Small intestine (tissue), 7 donors: Measurements from ENCODE around the gene ARPC2. TPM values are rescaled to one million over a fixed set of nuclear protein-coding genes. Genes with fewer than 3 reads are reported as not detected.

ENCODE experiments used
- DNase-seq, 2 donors: peaks; one replicate each; pipeline versions ENCODE4 v3.0.0 to v3.0.0-alpha.2; 2013
- FAIRE-seq: peaks from 2 replicates; lab custom pipeline; 2012; peaks lifted over from hg19 to GRCh38; lab: Jason Lieb, UNC
- H3K27ac ChIP-seq, 3 donors: one replicate each; pipeline ENCODE4 v1.5.1; 2013; ENCODE audit warnings: low read length in 2 of 3, mild to moderate bottlenecking in 2 of 3, control low read depth in 1 of 3, inconsistent platforms in 1 of 3, low read depth in 1 of 3, moderate library complexity in 1 of 3
- H3K27me3 ChIP-seq, 3 donors: one replicate each; pipeline ENCODE4 v1.6.1; 2013; ENCODE audit warnings: low read length in 3 of 3, inconsistent platforms in 1 of 3; ENCODE audit not compliant: control insufficient read depth in 3 of 3, insufficient read depth in 3 of 3
- H3K36me3 ChIP-seq, 3 donors: one replicate each; pipeline ENCODE4 v1.6.1; 2013; ENCODE audit warnings: low read length in 3 of 3, inconsistent platforms in 1 of 3, low read depth in 1 of 3, mild to moderate bottlenecking in 1 of 3, moderate library complexity in 1 of 3; ENCODE audit not compliant: control insufficient read depth in 3 of 3, insufficient read depth in 2 of 3
- H3K4me1 ChIP-seq, 3 donors: one replicate each; pipeline ENCODE4 v1.6.1; 2013; ENCODE audit warnings: low read length in 2 of 3, inconsistent platforms in 1 of 3, low read depth in 1 of 3, mild to moderate bottlenecking in 1 of 3, moderate library complexity in 1 of 3; ENCODE audit not compliant: control insufficient read depth in 3 of 3, insufficient read depth in 2 of 3
- H3K4me3 ChIP-seq, 3 donors: one replicate each; pipeline ENCODE4 v1.5.1; 2013; ENCODE audit warnings: low read length in 3 of 3, control low read depth in 1 of 3, inconsistent platforms in 1 of 3, low read depth in 1 of 3, mild to moderate bottlenecking in 1 of 3, moderate library complexity in 1 of 3
- H3K9me3 ChIP-seq, 2 donors: one replicate each; pipeline ENCODE4 v1.6.1; 2013; ENCODE audit warnings: low read depth in 1 of 2, low read length in 1 of 2; ENCODE audit not compliant: control insufficient read depth in 2 of 2, insufficient read depth in 1 of 2
- WGBS, 3 donors: extraction: QIAGEN DNeasy Blood & Tissue Kit; methylation state at CpG; one replicate each; pipeline ENCODE4 v1.1.7; 2013; 5-methylcytosine and 5-hydroxymethylcytosine counted together
- polyA plus RNA-seq, 4 donors: library from polyadenylated mRNA; stranded (reverse) in 3 of 4; unstranded in 1 of 4; fragments of 200-250 nt in 3 of 4; fragments of 120-200 nt in 1 of 4; gene quantifications; one replicate each; pipeline versions ENCODE4 v1.2.1 to v1.2.3, GENCODE V29; 2013
- donor health status: healthy with polysubstance abuse.
- donor health status: control.
- donor health status: control.
- donor health status: Bipolar disorder and iron deficiency.
- donor health status: healthy.

Gene ARPC2
- polyA plus RNA-seq, 4 donors, result 242 to 300 (median 270) TPM

DNA sequence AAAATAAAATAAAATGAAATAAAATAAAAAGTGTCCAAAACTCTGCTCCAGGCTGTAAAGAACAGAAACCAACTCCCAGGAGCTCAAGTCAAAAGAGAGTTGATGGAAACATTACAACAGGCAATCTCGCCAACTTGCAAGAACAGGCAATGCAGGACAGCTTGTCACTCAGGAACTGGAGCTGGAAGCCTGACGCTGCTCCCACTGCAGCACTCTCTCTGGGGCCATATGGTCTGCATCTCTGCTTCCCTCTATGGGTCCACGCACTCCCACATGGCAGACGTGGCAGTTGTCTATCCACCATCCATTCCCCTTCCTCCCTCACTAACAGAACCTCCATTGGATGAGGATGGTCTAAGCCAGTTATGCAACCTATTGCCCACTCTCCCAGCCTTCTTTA is 23.3 kb upstream of the ARPC2 start:
- no peaks in the 10 kb centered on the region for H3K27me3 ChIP-seq
- no peak overlapping the region for H3K27ac ChIP-seq

DNA sequence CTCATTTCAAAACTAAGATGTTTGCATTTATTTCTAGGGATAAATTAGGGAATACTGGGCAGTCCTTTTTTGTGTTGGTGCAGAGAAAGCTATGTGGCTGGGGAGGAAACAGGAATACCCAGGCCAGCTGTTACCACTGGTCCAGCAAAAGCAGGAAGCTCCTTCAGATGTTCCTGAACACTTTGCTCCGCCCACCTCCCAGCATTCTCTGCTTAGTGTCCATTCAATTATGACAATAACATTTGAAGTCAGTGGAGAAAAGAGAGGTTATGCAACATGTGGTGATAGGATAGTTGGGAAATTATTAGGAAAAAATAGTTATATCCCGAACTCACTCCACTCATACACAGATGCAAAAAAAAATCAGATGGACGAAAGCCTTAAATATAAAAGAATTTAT is 22.1 kb upstream of the ARPC2 start:
- Histone ChIP-seq H3K27me3 (no peaks in the 10 kb centered on the region), H3K36me3 (no peaks in the 10 kb centered on the region), H3K4me1 (no peaks in the 10 kb centered on the region), H3K4me3 (no peak overlapping the region), H3K27ac (no peak overlapping the region), H3K9me3 (no peaks in the 10 kb centered on the region)
- WGBS, 3 donors, result 90 to 93% (median 91%) methylated on average over 3 of the region's 3 CpGs
- no peak for FAIRE-seq
- no peak for DNase-seq

More for the DNA sequence above, 23.3 kb upstream of the ARPC2 start:
- no peaks in the 10 kb centered on the region for H3K4me1 ChIP-seq
- H3K36me3 ChIP-seq, result no peaks in the 10 kb centered on the region
- H3K4me3 ChIP-seq, result no peak overlapping the region
- DNase-seq (no peak), FAIRE-seq (no peak)
- 84 to 90% (median 90%) methylated on average over 4 of the region's 4 CpGs for WGBS, 3 donors
- H3K9me3 ChIP-seq, result no peaks in the 10 kb centered on the region

DNA sequence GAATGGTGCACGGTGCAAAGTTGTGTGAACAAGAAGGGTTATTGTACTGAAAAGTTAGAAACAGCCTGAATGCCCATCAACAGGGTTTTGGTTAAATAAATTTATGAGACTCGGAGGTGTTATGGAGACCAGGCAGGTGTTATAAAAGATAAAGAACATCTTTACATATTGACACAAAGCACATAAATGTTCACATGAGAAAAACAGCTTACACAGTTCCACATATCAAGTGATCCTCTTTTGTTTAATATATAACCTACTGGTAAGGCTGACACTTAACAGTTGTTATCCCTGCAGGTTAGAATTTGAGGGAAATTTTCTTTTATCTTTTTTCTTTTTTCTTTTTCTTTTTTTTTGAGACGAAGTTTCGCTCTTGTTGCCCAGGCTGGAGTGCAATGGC is 20.0 kb upstream of the ARPC2 start:
- Histone ChIP-seq H3K27me3 (no peaks in the 10 kb centered on the region), H3K27ac (no peak overlapping the region), H3K4me3 (no peak overlapping the region), H3K4me1 (no peaks in the 10 kb centered on the region), H3K36me3 (no peaks in the 10 kb centered on the region), H3K9me3 (no peaks in the 10 kb centered on the region)
- FAIRE-seq (no peak), DNase-seq (no peak)
- 63 to 75% (median 73%) methylated on average over 4 of the region's 4 CpGs for WGBS, 3 donors

DNA sequence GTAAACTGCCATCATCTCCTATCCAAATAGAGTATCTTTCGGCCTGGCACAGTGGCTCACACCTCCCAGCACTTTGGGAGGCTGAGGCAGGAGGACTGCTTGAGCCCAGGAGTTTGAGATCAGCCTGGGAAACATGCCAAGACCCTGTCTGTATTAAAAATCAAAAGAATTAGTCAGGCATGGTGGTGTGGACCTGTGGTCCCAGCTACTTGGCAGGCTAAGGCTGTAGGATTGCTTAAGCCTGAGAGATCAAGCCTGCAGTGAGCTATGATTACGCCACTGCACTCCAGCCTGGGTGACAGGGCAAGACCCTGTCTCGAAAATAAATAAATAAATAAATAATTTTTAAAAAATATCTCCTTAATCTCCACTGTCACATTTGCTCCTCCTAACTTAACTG is 14.7 kb upstream of the ARPC2 start:
- Histone ChIP-seq H3K4me1 (no peaks in the 10 kb centered on the region), H3K27me3 (no peaks in the 10 kb centered on the region), H3K9me3 (no peaks in the 10 kb centered on the region), H3K27ac (no peak overlapping the region), H3K4me3 (no peak overlapping the region), H3K36me3 (no peaks in the 10 kb centered on the region)
- WGBS, 3 donors, result 86 to 92% (median 86%) methylated on average over 3 of the region's 3 CpGs
- FAIRE-seq (no peak), DNase-seq (no peak)

DNA sequence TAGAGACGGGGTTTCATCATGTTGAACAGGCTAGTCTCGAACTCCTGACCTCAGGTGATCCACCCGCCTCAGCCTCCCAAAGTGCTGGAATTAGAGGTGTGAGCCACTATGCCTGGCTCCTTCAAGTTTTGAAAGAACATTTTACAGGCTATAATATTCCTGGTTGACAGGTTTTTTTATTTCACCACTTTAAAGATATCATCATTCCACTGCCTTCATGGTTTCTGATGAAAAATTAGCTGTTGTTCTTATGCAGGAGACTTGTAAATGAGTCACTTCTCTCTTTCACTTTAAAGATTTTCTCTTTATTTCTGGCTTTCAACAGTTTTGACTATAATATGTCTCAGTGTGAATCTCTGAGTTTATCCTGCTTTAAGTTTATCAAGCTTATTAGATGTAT is 7.9 kb upstream of the ARPC2 start:
- H3K36me3 ChIP-seq, result no peaks in the 10 kb centered on the region
- H3K9me3 ChIP-seq, result peaks cover 0 to 5% of the 10 kb centered on the region in 2 donors
- H3K4me3 ChIP-seq, result no peak overlapping the region
- FAIRE-seq (no peak), DNase-seq (no peak)
- WGBS, 3 donors, result 95 to 99% (median 98%) methylated on average over 3 of the region's 3 CpGs
- H3K27ac ChIP-seq, result no peak overlapping the region
- no peaks in the 10 kb centered on the region for H3K27me3 ChIP-seq
- H3K4me1 ChIP-seq, result no peaks in the 10 kb centered on the region

DNA sequence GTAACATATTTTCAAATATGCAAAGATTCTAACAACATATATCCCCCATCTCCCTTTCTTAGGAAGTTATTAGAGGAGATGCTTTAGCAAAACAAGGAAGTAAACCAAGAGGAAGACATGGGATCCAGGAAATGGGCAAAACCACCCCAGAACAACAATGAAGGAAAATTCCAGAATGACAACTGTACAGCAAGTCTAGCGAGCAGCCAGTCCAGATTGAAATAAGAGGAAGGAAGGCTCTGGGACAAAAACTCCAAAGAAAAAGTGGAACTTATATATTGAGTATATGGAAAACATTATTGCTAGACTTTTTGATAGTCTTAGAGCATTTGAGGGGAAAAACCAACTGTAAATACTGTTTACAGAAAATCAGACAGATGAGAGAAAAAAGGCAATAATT is 2.9 kb upstream of the ARPC2 start:
- Histone ChIP-seq H3K27ac (no peak overlapping the region), H3K27me3 (no peaks in the 10 kb centered on the region), H3K36me3 (no peaks in the 10 kb centered on the region), H3K4me3 (no peak overlapping the region), H3K9me3 (no peaks in the 10 kb centered on the region), H3K4me1 (peaks cover 3 to 15% (median 3%) of the 10 kb centered on the region in 3 donors)
- DNase-seq (no peak), FAIRE-seq (no peak)
- WGBS, 3 donors, result 87 to 100% (median 91%) methylated on average over 1 of the region's 1 CpG

DNA sequence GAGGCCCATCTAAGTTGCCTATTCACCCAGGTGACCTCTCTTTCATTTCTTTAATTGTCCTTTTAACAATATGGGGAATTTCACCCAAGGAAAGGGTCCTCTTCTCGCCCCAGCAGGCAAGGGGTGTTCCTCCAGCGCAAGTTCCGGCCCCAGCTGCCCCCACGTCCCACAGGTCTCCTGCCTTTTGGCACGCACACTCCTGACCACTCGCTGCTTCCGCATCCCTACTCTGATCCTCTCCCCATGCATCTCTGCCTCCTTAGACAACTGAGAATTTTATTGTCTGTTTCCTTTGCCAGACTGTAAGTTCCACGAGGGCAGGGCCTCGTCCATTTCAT is 684 bp upstream of the ARPC2 start:
- H3K27ac ChIP-seq, result peak overlapping the region; percentile 69 to 95 (median 91)
- FAIRE-seq (no peak), DNase-seq (no peak)
- H3K27me3 ChIP-seq, result no peaks in the 10 kb centered on the region
- H3K9me3 ChIP-seq, result no peaks in the 10 kb centered on the region
- H3K4me1 ChIP-seq, result peaks cover 3 to 27% (median 13%) of the 10 kb centered on the region in 3 donors
- H3K4me3 ChIP-seq, result peak overlapping the region; percentile 53 to 99 (median 68)
- 54 to 79% (median 71%) methylated on average over 9 of the region's 9 CpGs for WGBS, 3 donors
- H3K36me3 ChIP-seq, result peaks cover 0 to 2% (median 2%) of the 10 kb centered on the region in 3 donors

DNA sequence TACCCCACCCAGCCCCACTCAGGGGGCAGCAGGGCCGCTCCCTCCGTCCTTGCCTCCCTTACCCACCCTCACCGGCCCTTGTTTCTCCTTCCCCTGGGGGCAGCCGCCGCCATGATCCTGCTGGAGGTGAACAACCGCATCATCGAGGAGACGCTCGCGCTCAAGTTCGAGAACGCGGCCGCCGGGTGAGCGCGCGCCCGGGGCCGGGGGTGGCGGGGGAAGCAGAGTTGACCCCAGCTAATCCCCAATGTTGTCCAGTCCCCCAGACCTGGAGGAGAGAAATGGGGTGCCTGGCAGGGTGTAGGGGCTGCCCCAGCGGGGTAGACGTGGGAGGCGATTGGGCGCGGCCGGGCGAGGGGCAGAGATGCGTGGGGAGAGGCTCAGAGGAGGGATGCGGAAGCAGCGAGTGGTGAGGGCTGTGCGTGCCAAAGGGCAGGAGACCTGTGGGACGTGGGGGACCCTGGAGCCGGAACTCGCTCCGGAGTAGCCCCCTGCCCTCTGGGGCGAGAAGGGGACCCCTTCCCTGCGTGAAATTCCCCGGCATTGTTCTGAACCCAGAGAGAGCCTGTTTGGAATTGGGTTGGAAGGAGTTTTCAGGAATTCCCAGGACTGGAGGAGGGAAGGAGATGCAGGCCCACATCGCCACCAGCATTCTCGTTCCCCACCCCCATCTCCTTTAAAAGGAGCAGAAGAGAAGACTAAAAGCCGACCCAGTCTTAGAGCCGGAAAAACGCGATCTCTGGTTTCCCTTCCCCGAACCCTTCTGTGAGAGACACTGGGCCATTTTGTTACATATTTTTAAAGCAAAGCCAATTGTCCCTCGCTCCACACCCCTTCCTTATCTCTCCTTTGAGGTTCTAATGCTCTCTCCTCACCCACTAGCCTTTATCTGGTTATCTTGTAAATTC is 625 bp downstream of the ARPC2 start:
- WGBS, 3 donors, result 0 to 1% (median 0%) methylated on average over 42 to 47 of the region's 47 CpGs
- peak; percentile 73 to 83 for DNase-seq

More for the DNA sequence above, 625 bp downstream of the ARPC2 start:
- no peak for FAIRE-seq
- peaks cover 3 to 34% (median 16%) of the 10 kb centered on the region in 3 donors for H3K4me1 ChIP-seq
- H3K27me3 ChIP-seq, result no peaks in the 10 kb centered on the region
- peak overlapping the region; percentile 68 to 99 (median 97) for H3K4me3 ChIP-seq
- H3K36me3 ChIP-seq, result peaks cover 0 to 2% (median 2%) of the 10 kb centered on the region in 3 donors
- no peaks in the 10 kb centered on the region for H3K9me3 ChIP-seq
- peak overlapping the region; percentile 86 to 95 (median 94) for H3K27ac ChIP-seq
